ENCODE data around the gene WDR74. TPM values are rescaled to one million over a fixed set of nuclear protein-coding genes. Genes with fewer than 3 reads are reported as not detected.
"Not testable (repeated sequence)": the region's sequence is repeated elsewhere in the genome, so short reads cannot be mapped to it uniquely, and the experiment has no call there.

WDR74 gene
- total RNA-seq, 2 donors from 2014 or later, result 44.6 to 48.1 TPM

DNA sequence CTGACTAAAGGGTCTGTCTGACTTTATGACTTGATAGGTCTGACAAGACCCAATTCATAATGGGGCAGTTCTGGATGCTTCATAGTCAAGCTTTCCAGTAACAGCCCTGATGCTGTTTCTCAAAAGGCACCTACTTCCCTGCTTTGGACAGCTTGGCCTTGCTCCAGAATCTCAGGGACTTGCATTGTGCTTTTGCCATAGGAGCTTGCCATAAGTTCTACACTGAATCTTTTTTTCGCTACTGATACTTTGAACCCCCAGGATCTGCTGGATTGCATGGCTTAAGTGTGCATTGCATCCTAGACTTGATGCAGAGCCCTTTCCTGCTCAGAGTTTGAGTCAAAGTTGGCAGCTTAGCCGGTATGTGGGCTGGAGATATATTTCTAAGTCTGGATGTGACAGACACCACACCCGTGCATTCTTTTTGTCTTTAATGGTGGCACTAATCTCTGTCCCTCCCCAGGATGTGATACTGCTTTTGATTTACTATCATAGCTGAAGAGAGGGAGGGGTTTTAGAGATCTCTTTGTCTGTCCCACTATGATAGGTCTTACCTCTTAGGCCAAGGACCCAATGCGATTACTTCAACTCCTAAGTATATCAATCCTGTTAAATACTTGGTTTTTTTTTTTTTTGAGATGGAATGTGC, 24.4 kb upstream of the WDR74 start:
- H3K36me3 Mint-ChIP-seq (ENCODE audit: low read depth), result peaks cover 29% of the 10 kb centered on the region
- WGBS, 2 experiments (ENCODE audit: insufficient coverage in 1 of 2, insufficient read length in 1 of 2), result 73 to 93% methylated on average over 2 to 3 of the region's 4 CpGs
- H3K9me3 Mint-ChIP-seq, result no peaks in the 10 kb centered on the region

DNA sequence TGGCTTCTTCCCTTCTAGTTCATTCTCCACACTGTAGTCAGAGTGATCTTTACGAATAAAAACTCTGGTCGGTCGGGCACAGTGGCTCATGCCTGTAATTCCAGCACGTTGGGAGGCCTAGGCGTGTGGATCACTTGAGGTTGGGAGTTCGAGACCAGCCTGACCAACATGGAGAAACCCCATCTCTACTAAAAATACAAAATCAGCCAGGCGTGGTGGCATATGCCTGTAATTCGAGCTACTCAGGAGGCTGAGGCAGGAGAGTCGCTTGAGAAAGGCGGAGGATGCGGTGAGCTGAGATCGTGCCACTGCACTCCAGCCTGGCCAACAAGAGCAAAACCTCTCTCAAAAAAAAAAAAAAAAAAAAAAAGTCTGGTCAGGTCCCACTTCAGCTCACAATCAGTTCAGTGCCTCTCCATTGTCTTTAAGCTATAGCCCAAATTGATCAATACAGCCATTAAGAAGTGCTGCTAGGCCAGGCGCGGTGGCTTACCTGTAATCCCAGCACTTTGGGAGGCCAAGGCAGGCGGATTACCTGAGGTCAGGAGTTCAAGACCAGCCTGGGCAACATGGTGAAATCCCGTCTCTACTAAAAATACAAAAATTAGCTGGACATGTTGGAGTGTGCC, 22.3 kb upstream of the WDR74 start:
- peaks cover 47% of the 10 kb centered on the region for H3K4me1 Mint-ChIP-seq
- H3K27ac Mint-ChIP-seq, result peak overlapping the region; percentile 88
- H3K9me3 ChIP-seq (ENCODE audit: control insufficient read depth, low read length); H3K9ac ChIP-seq (ENCODE audit: extremely low read depth, low read length, poor library complexity, severe bottlenecking); H3K27me3 Mint-ChIP-seq (ENCODE audit: insufficient read depth); H3K27ac ChIP-seq (ENCODE audit: low read depth, low read length); H3K27me3 ChIP-seq (ENCODE audit: control insufficient read depth, insufficient read depth, low read length, poor library complexity, severe bottlenecking); H3K4me1 ChIP-seq (ENCODE audit: control insufficient read depth, insufficient read depth, low read length); H3K9me3 Mint-ChIP-seq; H3K4me3 Mint-ChIP-seq; H3K4me3 ChIP-seq (ENCODE audit: low read length): not testable (repeated sequence)
- peaks cover 21% of the 10 kb centered on the region for H3K36me3 ChIP-seq (ENCODE audit: control insufficient read depth, insufficient read depth, low read length)
- DNase-seq, result peak; percentile 59
- peaks cover 22% of the 10 kb centered on the region for H3K36me3 Mint-ChIP-seq (ENCODE audit: low read depth)
- WGBS, 2 experiments (ENCODE audit: insufficient coverage in 1 of 2, insufficient read length in 1 of 2), result 88 to 90% methylated on average over 14 to 16 of the region's 16 CpGs

More for the DNA sequence above, 24.4 kb upstream of the WDR74 start:
- Mint-ChIP-seq H3K4me1 (peaks cover 35% of the 10 kb centered on the region), H3K27ac (peak overlapping the region; percentile 87), H3K27me3 (ENCODE audit: insufficient read depth) (no peaks in the 10 kb centered on the region), H3K4me3 (no peak overlapping the region)
- TF ChIP-seq, protein P1, sequence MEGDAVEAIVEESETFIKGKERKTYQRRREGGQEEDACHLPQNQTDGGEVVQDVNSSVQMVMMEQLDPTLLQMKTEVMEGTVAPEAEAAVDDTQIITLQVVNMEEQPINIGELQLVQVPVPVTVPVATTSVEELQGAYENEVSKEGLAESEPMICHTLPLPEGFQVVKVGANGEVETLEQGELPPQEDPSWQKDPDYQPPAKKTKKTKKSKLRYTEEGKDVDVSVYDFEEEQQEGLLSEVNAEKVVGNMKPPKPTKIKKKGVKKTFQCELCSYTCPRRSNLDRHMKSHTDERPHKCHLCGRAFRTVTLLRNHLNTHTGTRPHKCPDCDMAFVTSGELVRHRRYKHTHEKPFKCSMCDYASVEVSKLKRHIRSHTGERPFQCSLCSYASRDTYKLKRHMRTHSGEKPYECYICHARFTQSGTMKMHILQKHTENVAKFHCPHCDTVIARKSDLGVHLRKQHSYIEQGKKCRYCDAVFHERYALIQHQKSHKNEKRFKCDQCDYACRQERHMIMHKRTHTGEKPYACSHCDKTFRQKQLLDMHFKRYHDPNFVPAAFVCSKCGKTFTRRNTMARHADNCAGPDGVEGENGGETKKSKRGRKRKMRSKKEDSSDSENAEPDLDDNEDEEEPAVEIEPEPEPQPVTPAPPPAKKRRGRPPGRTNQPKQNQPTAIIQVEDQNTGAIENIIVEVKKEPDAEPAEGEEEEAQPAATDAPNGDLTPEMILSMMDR (conservative IDR thresholded peaks at IDR 0.05), result no peak
- Histone ChIP-seq H3K9me3 (ENCODE audit: control insufficient read depth, low read length) (no peaks in the 10 kb centered on the region), H3K36me3 (ENCODE audit: control insufficient read depth, insufficient read depth, low read length) (peaks cover 26% of the 10 kb centered on the region), H3K27ac (ENCODE audit: low read depth, low read length) (no peak overlapping the region), H3K4me1 (ENCODE audit: control insufficient read depth, insufficient read depth, low read length) (peaks cover 9% of the 10 kb centered on the region), H3K27me3 (ENCODE audit: control insufficient read depth, insufficient read depth, low read length, poor library complexity, severe bottlenecking) (no peaks in the 10 kb centered on the region), H3K4me3 (ENCODE audit: low read length) (peak overlapping the region; percentile 1), H3K9ac (ENCODE audit: extremely low read depth, low read length, poor library complexity, severe bottlenecking) (no peak overlapping the region)
- DNase-seq, result no peak

DNA sequence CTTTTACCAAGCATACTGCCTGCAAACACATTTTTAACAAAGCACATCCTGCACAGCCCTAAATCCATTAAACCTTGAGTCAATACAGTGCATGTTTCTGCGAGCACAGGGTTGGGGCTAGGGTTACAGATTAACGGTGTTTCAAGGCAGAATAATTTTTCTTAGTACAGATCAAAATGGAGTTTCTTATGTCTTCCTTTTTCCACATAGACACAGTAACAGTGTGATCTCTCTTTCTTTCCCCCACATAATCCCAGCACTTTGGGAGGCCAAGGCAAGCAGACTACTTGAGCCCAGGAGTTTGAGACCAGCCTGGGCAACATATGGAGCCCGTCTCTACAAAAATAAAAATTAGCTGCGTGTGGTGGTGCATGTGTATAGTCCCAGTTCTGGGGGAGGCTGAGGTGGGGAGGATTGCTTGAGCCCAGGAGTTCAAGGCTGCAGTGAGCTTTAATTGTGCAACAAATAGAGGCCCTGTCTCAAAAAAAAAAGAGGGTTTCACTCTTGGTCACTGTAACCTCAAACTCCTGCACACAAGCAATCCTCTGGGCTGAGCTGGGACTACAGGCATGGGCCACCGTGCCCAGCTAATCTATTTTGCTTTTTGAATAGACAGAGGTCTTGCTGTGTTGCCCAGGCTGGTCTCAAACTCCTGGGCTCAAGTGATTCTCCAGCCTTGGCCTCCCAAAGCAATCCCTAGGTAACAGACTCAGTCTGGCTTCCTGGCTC, 21.6 kb upstream of the WDR74 start:
- Histone ChIP-seq H3K4me1 (ENCODE audit: control insufficient read depth, insufficient read depth, low read length) (peaks cover 9% of the 10 kb centered on the region), H3K36me3 (ENCODE audit: control insufficient read depth, insufficient read depth, low read length) (peaks cover 19% of the 10 kb centered on the region), H3K27ac (ENCODE audit: low read depth, low read length) (peak overlapping the region; percentile 20), H3K9ac (ENCODE audit: extremely low read depth, low read length, poor library complexity, severe bottlenecking) (no peak overlapping the region), H3K9me3 (ENCODE audit: control insufficient read depth, low read length) (no peaks in the 10 kb centered on the region), H3K4me3 (ENCODE audit: low read length) (no peak overlapping the region), H3K27me3 (ENCODE audit: control insufficient read depth, insufficient read depth, low read length, poor library complexity, severe bottlenecking) (no peaks in the 10 kb centered on the region)
- H3K36me3 Mint-ChIP-seq (ENCODE audit: low read depth), result peaks cover 17% of the 10 kb centered on the region
- peaks cover 47% of the 10 kb centered on the region for H3K4me1 Mint-ChIP-seq
- H3K4me3 Mint-ChIP-seq, result peak overlapping the region; percentile 14
- no peak for DNase-seq
- TF ChIP-seq, protein P1 (conservative IDR thresholded peaks at IDR 0.05), result no peak
- no peaks in the 10 kb centered on the region for H3K9me3 Mint-ChIP-seq
- peak overlapping the region; percentile 88 for H3K27ac Mint-ChIP-seq
- 88 to 91% methylated on average over 3 to 5 of the region's 5 CpGs for WGBS, 2 experiments (ENCODE audit: insufficient coverage in 1 of 2, insufficient read length in 1 of 2)
- H3K27me3 Mint-ChIP-seq (ENCODE audit: insufficient read depth), result no peaks in the 10 kb centered on the region

DNA sequence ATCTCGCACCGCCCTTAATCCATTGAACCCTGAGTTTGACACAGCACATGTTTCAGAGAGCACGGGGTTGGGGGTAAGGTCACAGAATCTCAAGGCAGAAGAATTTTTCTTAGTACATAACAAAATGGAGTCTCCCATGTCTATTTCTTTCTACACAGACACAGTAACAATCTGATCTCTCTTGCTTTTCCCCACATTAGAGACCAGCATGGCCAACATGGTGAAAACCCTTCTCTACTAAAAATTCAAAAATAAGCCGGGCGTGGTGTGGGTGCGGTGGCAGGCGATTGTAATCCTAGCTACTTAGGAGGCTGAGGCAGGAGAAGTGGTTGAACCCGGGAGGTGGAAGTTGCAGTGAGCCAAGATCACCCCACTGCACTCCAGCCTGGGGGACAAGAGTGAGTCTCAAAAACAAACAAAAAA, 19.9 kb upstream of the WDR74 start:
- H3K36me3 ChIP-seq (ENCODE audit: control insufficient read depth, insufficient read depth, low read length), result peaks cover 20% of the 10 kb centered on the region
- not testable (repeated sequence) for H3K27me3 ChIP-seq (ENCODE audit: control insufficient read depth, insufficient read depth, low read length, poor library complexity, severe bottlenecking); H3K27me3 Mint-ChIP-seq (ENCODE audit: insufficient read depth); H3K9me3 Mint-ChIP-seq; H3K9me3 ChIP-seq (ENCODE audit: control insufficient read depth, low read length); H3K4me1 ChIP-seq (ENCODE audit: control insufficient read depth, insufficient read depth, low read length); H3K4me3 ChIP-seq (ENCODE audit: low read length); H3K27ac ChIP-seq (ENCODE audit: low read depth, low read length); H3K9ac ChIP-seq (ENCODE audit: extremely low read depth, low read length, poor library complexity, severe bottlenecking); DNase-seq
- Mint-ChIP-seq H3K27ac (peak overlapping the region; percentile 88), H3K4me3 (peak overlapping the region; percentile 100), H3K4me1 (peaks cover 47% of the 10 kb centered on the region), H3K36me3 (ENCODE audit: low read depth) (peaks cover 27% of the 10 kb centered on the region)
- 80 to 100% methylated on average over 3 to 8 of the region's 8 CpGs for WGBS, 2 experiments (ENCODE audit: insufficient coverage in 1 of 2, insufficient read length in 1 of 2)

Data from endodermal cell (in vitro differentiated cells).